ENCODE measurements around the gene UCN. TPM values are rescaled to one million over a fixed set of nuclear protein-coding genes. Genes with fewer than 3 reads are reported as not detected.

UCN gene
- total and polyA plus RNA-seq, 2 of the 4 experiments (the other 2 are of a cell fraction): 0.22 TPM; not detected in 1

- Histone ChIP-seq H3K9me3 (ENCODE audit: control insufficient read depth, insufficient read depth, low read length) (no peaks in the 10 kb centered on the region), H2AK5ac (ENCODE audit: low read depth, low read length) (peak within 1 kb of the TSS; percentile 68; the same call in 1 of the 2 replicates), H2BK20ac (ENCODE audit: low read depth, low read length) (peak within 1 kb of the TSS; percentile 63), H4K8ac (ENCODE audit: low read depth in 2 of 2, low read length in 2 of 2) (peak within 1 kb of the TSS in 1 of 2 experiments; percentile 16; a peak in 1 of 4 replicates), H3K9ac (ENCODE audit: low read depth, low read length) (no peak within 1 kb of the TSS), H3K4me3 (ENCODE audit: insufficient read depth, low read depth, low read length) (no peak within 1 kb of the TSS), H3K18ac (ENCODE audit: low read depth, low read length) (peak within 1 kb of the TSS; percentile 13; the same call in 1 of the 2 replicates), H2AFZ (replicated peaks; ENCODE audit: low read length, poor library complexity) (peak within 1 kb of the TSS; percentile 60), H3K27me3 (ENCODE audit: control insufficient read depth, insufficient read depth, low read length) (peaks cover 10% of the 10 kb centered on the region), H2AK9ac (replicated peaks; ENCODE audit: low read depth, low read length, poor library complexity) (peak within 1 kb of the TSS; percentile 53), H3K27ac (ENCODE audit: insufficient read depth, low read length) (no peak within 1 kb of the TSS), H4K20me1 (ENCODE audit: insufficient read depth, low read length) (no peaks in the 10 kb centered on the region), H3K79me1 (ENCODE audit: low read depth in 1 of 2, low read length in 2 of 2) (no peaks in the 10 kb centered on the region), H3K4me1 (ENCODE audit: control insufficient read depth, insufficient read depth, low read length) (peaks cover 29% of the 10 kb centered on the region), H2BK120ac (ENCODE audit: low read depth, low read length) (peak within 1 kb of the TSS; percentile 66), H4K91ac (ENCODE audit: insufficient read depth, low read depth, low read length) (peak within 1 kb of the TSS; percentile 17; the same call in 1 of the 2 replicates), H3K9me1 (ENCODE audit: insufficient read depth, low read length) (peaks cover 17% of the 10 kb centered on the region), H3K23ac (ENCODE audit: low read depth, low read length) (peak within 1 kb of the TSS; percentile 4), H3K56ac (ENCODE audit: extremely low read depth, insufficient read depth, low read length) (no peak within 1 kb of the TSS), H3K14ac (replicated peaks; ENCODE audit: low read depth, low read length) (peak within 1 kb of the TSS; percentile 29; the same call in 1 of the 2 replicates), H2BK15ac (ENCODE audit: low read depth, low read length) (peak within 1 kb of the TSS; percentile 14; the same call in 1 of the 3 replicates), H2BK5ac (ENCODE audit: low read depth, low read length, poor library complexity, severe bottlenecking) (no peak within 1 kb of the TSS), H4K5ac (ENCODE audit: low read depth, low read length) (no peak within 1 kb of the TSS), H3K4ac (ENCODE audit: low read depth, low read length) (peak within 1 kb of the TSS; percentile 60), H3K4me2 (ENCODE audit: low read depth, low read length) (no peak within 1 kb of the TSS), H3K36me3 (ENCODE audit: control insufficient read depth, insufficient read depth, low read length) (no peaks in the 10 kb centered on the region)
- ChIA-PET POLR2A (ENCODE audit: unreplicated experiment) (no interaction called here), CTCF (interaction anchor here (0.7 to 4.1 kb wide), 6 partner anchors 11 to 436 kb away, joined by 3 to 34 read pairs (median 4); partner anchors contain the start of gene SLC30A3)
- dilution Hi-C loops (cut with HindIII; ENCODE audit: low sequenced_read_pairs, unreplicated experiment): no loop called here
- DNase-seq (peak; percentile 33), ATAC-seq (ENCODE audit: low read depth) (0 out of 2 replicates have a peak, but pooled peaks have one; percentile 13)
- no TSS peak for BruUV-seq (replicated peaks)
- intact Hi-C loops (cut with micrococcal nuclease): loop anchor here (2.0 kb wide), 2 partner anchors 69 to 183 kb away; partner anchors contain the start of genes ATRAID and SLC5A6
- WGBS, 2 experiments (ENCODE audit: extremely low coverage in 2 of 2, insufficient read length in 1 of 2): 74% methylated on average over 3 of the region's 5 CpGs; no CpG with 5 or more reads in 1 of the 2 experiments
- in situ Hi-C loops (cut with MboI; ENCODE audit: low sequenced_read_pairs): loop anchor here (5.0 kb wide), 1 partner anchor 185 kb away; no protein-coding TSS in a partner anchor
- TF ChIP-seq NFE2L2 (IDR thresholded peaks at IDR 0.05; ENCODE audit: low read depth, low read length): no peak
- TF ChIP-seq POLR2A (IDR thresholded peaks at IDR 0.05; ENCODE audit: low read depth, low read length): no peak
- no peak for TF ChIP-seq CEBPB (IDR thresholded peaks at IDR 0.05; ENCODE audit: low read depth, low read length)
- TF ChIP-seq CTCF (conservative IDR thresholded peaks at IDR 0.05; ENCODE audit: low read depth, low read length): no peak
- TF ChIP-seq MXI1 (IDR thresholded peaks at IDR 0.05; ENCODE audit: borderline replicate concordance, low read depth, low read length): no peak
- no peak for TF ChIP-seq RAD21 (IDR thresholded peaks at IDR 0.05; ENCODE audit: low read length)
- no peak for TF ChIP-seq MAZ (IDR thresholded peaks at IDR 0.05; ENCODE audit: borderline replicate concordance, low read depth, low read length)
- TF ChIP-seq USF2 (IDR thresholded peaks at IDR 0.05; ENCODE audit: low read depth, low read length): no peak
- no peak for TF ChIP-seq CHD1 (IDR thresholded peaks at IDR 0.05; ENCODE audit: low read depth, low read length)
- TF ChIP-seq MAFK (IDR thresholded peaks at IDR 0.05; ENCODE audit: low read depth, low read length): no peak
- TF ChIP-seq BHLHE40 (IDR thresholded peaks at IDR 0.05; ENCODE audit: low read depth, low read length): no peak
- no peak for TF ChIP-seq SMC3 (IDR thresholded peaks at IDR 0.05; ENCODE audit: low read depth, low read length)
- TF ChIP-seq FOS (IDR thresholded peaks at IDR 0.05; ENCODE audit: low read depth, low read length): no peak
- TF ChIP-seq ELK1 (IDR thresholded peaks at IDR 0.05; ENCODE audit: borderline replicate concordance, low read depth, low read length): no peak
These were observed 26.2 kb downstream of the UCN start, which contains the start of gene TRIM54 for GRCh38 chr2:27281855-27282559. TRIM54 (plus strand) TSS chr2:27282429; CDS start chr2:27282732, 303 bp downstream.

Data from IMR-90 (cell line).